ENCODE measurements around the gene PRR3.

- TF ChIP-seq ESRRA (CRISPR knock-in tag; IDR thresholded peaks at IDR 0.05; ENCODE audit: low read depth): no peak
- TF ChIP-seq ZNF510 (CRISPR knock-in tag; IDR thresholded peaks at IDR 0.05; ENCODE audit: low read depth): no peak
- TF ChIP-seq CTCF (CRISPR knock-in tag; IDR thresholded peaks at IDR 0.05): no peak
- no peak for TF ChIP-seq ZNF672 (CRISPR knock-in tag; IDR thresholded peaks at IDR 0.05)
Measured at GRCh38 chr6:30507849-30508827, 49.0 kb upstream of the PRR3 start.
